ENCODE results near the gene SPOCK3.
"Not testable (repeated sequence)": the region's sequence is repeated elsewhere in the genome, so short reads cannot be mapped to it uniquely, and the experiment has no call there.

SPOCK3 gene

GRCh38 chr4:167234316-167234881, at the start of gene SPOCK3:
TSS of gene SPOCK3 (minus strand) at chr4:167234494.
- DNase-seq, result no peak

GRCh38 chr4:167282171-167282864, 48.0 kb upstream of the SPOCK3 start:
- no peak for DNase-seq

DNA sequence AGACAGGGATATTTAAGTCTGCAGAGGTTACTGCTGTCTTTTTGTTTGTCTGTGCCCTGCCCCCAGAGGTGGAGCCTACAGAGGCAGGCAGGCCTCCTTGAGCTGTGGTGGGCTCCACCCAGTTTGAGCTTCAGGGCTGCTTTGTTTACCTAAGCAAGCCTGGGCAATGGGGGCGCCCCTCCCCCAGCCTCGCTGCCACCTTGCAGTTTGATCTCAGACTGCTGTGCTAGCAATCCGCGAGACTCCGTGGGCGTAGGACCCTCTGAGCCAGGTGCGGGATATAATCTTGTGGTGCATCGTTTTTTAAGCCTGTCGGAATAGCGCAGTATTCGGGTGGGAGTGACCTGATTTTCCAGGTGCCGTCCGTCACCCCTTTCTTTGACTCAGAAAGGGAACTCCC, 47.3 kb upstream of the SPOCK3 start:
- DNase-seq, result not testable (repeated sequence)

DNA sequence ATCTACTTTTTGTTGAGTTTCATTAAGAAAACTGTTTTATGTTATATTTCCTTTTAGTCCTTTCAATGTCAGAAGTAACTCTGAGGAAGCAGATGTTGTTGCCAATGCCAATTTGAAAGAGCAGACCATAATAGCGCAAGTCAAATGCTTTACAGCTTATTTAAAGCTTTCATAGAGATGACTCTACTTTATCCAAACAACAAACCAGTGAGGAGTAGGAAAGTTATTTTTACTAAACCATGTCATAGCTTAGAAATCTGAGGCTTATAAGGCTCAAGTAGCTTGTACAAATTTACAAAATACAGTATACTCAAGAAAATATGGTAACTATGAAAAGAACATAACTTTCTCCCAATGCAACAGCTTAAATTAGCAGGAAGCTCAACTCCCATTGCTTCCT, 40.1 kb upstream of the SPOCK3 start:
- DNase-seq, result no peak

- DNase-seq, result no peak
These were observed 30.9 kb upstream of the SPOCK3 start for GRCh38 chr4:167265231-167265630.

DNA sequence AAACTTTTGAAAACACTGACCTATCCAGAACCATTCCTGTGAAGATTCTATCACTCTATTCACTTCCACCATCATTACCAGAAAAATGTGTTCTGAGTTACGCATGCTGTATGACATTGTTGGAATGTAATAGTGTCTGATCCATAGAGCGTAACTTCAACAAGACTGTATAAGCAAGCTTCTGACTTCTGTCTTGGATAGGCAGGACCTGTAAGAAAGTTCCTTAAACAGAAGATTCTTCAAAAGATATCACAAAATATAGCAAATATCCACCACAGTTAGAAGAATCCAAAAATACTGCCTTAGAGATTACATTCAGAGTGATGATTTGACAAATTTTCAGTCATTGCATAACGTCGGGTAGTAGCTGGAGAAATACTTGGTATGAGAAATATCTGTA, 14.0 kb upstream of the SPOCK3 start:
- no peak for DNase-seq

DNA sequence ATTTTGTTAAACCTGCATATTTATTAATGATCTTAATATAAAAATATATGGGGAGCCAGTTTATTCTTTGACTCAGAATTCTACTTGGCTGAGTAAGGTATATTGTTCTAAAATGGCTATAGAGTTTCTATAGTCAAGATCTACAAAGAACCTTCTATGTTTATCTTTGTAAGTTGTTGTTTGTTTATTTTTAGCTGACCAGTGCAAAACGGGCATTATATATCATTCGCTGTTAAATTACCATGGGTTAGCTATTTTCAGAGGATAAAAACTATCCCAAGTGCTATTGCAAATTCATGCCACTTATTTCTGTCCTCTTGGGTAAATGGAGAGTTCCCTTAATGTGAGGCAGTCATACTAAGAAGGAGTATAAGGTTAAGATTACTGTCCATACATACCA, 5.3 kb upstream of the SPOCK3 start:
- no peak for DNase-seq

DNA sequence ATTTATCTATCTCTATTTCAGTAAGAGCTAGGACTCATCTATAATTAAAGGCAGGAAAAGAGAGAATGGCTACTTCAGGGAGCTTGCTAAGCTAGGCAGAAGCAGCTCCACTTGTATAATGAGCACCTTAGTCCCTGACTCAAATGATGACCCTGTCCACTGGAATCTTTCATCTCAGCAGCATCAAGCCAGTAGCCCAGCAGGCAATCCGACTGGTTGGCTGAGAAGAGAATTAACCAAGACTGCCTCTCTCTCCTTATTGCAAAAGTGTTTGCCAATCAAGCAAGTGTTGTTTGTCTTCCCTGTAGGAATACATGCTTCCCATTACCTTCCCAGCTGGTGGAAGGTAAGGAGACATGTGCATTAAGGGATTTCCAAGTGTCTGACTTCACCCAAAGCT, 3.9 kb upstream of the SPOCK3 start:
- no peak for DNase-seq

DNA sequence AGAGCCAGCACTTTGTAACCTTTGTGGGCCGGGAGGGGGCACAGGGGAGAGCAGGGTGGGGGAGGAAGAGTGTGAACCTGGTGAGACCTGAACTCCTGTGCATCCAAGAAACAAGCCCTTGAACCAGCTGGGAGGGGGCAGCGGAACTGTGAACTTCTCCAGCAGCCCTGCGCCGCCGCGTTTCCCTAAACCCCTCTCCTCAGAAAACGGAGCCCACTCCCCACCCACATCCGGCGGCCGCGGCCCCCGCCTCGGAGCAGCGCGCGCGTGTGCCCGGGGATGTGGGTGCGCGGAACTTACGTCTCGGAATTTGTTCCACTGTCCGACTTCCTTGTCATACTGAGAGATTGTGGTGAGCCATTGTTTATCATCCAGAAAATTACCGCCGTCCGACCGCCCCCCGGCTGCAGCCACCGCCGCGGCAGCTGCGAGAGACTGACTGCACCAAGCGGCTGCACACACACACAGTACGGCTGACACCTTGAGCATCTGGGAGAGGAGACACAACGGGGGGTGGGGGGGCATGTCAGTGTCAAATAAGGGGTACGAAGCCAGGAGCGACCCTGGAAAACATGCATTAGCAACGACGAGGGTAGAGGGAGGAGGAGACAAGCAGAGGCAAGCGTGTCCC, 494 bp downstream of the SPOCK3 start:
- DNase-seq, result peak; percentile 42

- no peak for DNase-seq
These were observed 1.2 kb downstream of the SPOCK3 start for GRCh38 chr4:167232805-167233684.

- no peak for DNase-seq
These were observed 3.5 kb downstream of the SPOCK3 start for GRCh38 chr4:167230744-167231143.

DNA sequence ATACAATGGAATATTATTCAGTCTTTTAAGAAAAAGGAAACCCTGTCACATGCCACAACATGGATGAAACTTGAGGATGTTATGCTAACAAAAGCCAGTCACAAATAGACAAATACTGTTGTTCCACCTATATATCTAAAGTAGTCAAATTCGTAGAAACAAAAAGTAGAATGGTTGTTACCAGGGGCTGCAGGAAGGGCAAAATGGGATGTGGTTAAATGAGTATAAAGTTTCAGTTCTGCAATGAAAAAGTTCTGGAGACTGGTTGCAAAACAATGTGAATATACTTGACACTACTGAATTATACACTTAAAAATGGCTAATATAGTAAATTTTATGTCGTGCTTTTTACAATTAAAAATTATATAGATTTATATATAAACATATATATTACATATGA, 12.2 kb downstream of the SPOCK3 start:
- DNase-seq, result peak; percentile 94

GRCh38 chr4:167221084-167221483, 13.2 kb downstream of the SPOCK3 start:
- peak; percentile 83 for DNase-seq

DNA sequence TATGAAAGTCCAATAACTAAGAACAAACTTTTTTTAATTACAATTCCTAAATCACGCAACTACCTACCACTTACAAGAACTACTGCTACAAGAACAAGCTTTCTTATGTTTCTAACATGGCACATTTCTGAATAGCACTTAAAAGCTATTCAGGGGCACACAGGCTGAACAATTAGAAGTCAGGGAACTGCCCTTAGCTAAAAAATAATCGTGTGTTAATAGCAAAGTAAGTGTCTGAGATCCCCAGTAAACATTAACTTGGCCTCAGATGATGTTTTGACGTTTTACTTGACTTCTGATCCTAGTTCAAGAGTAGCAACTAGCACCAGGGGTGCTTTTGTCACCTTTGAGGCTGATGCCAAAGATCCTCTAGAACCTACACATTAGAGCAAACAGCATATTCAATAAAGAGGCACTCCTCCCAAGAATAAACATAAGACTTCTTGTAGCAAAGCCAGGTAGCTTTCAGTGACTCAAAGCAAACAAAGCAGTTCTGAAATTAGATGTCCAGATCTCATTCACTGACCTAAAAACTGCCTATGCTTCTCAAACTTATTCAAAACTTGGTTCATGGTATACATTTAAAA, 16.2 kb downstream of the SPOCK3 start:
- no peak for DNase-seq

DNA sequence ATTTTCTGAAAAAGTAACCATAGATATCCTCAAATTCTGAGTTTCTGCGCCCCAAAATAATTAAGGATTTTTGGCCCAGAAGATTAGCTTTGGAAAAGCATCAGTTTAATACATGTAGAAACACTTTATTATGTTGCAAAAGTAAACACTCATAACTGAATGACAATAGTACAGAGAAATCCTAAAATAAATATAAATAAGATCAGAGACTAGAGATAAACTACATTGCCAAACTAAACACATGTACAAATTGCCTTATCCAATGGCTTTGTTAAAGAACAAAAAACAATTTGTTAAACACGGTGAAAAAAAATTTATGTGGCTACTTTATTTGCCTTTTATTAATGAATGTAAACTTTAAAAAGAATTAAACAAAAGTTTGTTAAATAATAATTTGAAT, 17.5 kb downstream of the SPOCK3 start:
- DNase-seq, result no peak

DNA sequence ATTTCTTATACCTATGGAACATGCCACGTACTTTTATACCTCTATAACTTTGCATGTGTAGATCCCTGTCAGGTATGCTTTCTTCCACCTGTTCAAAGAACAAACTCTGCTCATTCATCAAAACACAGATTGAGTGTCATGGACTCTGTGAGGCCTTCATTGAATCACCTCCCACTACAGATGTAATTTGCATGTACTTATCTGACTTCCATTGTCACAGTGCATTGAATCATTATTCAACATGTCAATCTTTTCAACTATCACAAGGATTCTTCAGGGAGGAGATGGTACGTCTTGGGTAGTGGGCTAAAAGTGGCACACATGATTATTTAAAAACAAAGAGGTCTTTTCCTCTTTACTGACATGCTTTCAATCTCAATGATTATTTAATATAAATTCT, 24.1 kb downstream of the SPOCK3 start:
- no peak for DNase-seq

DNA sequence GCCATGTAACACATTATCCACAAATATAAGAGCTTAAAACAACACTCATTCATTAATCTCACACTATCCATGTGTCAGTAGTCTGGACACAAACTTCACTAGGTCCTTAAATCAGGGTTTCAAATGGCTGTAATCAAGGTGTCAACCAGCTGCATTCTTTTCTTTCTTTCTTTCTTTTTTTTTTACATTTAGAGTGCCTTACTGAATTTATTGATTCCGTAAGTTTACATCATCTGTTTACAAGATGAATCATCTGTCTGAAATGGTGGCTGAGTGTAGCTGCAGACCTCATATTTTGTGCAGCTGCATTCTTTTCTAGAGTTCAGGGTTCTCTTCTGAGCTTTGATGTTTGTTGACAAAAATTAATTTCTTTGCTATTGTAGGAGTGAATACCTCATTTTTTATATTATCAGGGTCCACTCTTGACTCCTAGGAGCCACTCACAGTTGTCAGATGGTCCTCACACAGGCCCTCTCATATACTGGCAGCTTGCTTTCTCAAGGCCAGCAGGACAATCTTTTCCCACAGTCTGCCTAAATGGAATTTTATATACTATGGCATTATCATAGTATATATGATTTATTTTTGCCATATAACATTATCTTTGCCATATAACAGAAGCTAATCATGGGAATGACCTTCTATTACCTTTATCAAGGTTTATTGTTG, 37.8 kb downstream of the SPOCK3 start:
- DNase-seq, result no peak

GRCh38 chr4:167190379-167190778, 43.9 kb downstream of the SPOCK3 start:
- DNase-seq, result no peak

DNA sequence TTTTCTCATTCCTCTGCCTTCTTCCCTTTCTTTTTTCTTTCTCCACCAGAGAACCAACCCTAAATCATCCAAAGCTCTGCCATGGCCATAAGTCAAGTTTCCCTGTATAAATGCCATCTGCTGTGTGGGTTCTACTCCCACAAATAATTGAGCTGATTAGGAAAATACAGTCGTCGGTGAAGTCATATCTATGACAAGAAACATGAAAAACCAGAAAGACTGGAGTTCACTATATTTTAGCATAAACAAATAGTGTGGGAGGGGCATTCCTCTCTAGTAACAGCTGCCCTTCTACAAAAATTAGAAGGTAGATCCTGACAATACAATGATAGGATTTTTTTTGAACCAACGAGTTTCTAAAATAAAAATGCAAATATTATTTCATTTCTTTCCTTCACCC, 48.8 kb downstream of the SPOCK3 start:
- no peak for DNase-seq

- DNase-seq, result no peak
These were observed 51.3 kb downstream of the SPOCK3 start for GRCh38 chr4:167183036-167183435.

- no peak for DNase-seq
These were observed 56.4 kb downstream of the SPOCK3 start for GRCh38 chr4:167177925-167178324.

- no peak for DNase-seq
These were observed 57.4 kb downstream of the SPOCK3 start for GRCh38 chr4:167176723-167177367.
